ENCODE data around the gene SMARCA2.

The SMARCA2 gene

GRCh38 chr9:2170722-2171121 lies 155.6 kb downstream of the SMARCA2 start:
- H3K4me3 ChIP-seq (replicated peaks in 1 of 2; ENCODE audit: low read depth in 2 of 2, low read length in 2 of 2) = no peak overlapping the region
- no peak for TF ChIP-seq CTCF (IDR thresholded peaks at IDR 0.05; ENCODE audit: low read depth, low read length)
- DNase-seq (ENCODE audit: low read depth in 2 of 2) = no peak

- TF ChIP-seq CTCF (IDR thresholded peaks at IDR 0.05; ENCODE audit: low read depth, low read length) = no peak
- no peak for DNase-seq (ENCODE audit: low read depth in 2 of 2)
- no peak overlapping the region for H3K4me3 ChIP-seq (replicated peaks in 1 of 2; ENCODE audit: low read depth in 2 of 2, low read length in 2 of 2)
Observed at GRCh38 chr9:2173170-2173569, 158.0 kb downstream of the SMARCA2 start.

- TF ChIP-seq CTCF (IDR thresholded peaks at IDR 0.05; ENCODE audit: low read depth, low read length) = no peak
- H3K4me3 ChIP-seq (replicated peaks in 1 of 2; ENCODE audit: low read depth in 2 of 2, low read length in 2 of 2) = no peak overlapping the region
- DNase-seq (ENCODE audit: low read depth in 2 of 2) = no peak
Observed at GRCh38 chr9:2173861-2174260, 158.7 kb downstream of the SMARCA2 start.

- TF ChIP-seq CTCF (IDR thresholded peaks at IDR 0.05; ENCODE audit: low read depth, low read length) = no peak
- H3K4me3 ChIP-seq (replicated peaks in 1 of 2; ENCODE audit: low read depth in 2 of 2, low read length in 2 of 2) = no peak overlapping the region
- DNase-seq (ENCODE audit: low read depth in 2 of 2) = no peak
Observed at GRCh38 chr9:2174306-2174705, 159.2 kb downstream of the SMARCA2 start.

GRCh38 chr9:2174911-2175310 lies 159.8 kb downstream of the SMARCA2 start:
- no peak overlapping the region for H3K4me3 ChIP-seq (replicated peaks in 1 of 2; ENCODE audit: low read depth in 2 of 2, low read length in 2 of 2)
- TF ChIP-seq CTCF (IDR thresholded peaks at IDR 0.05; ENCODE audit: low read depth, low read length) = no peak
- DNase-seq (ENCODE audit: low read depth in 2 of 2) = no peak

GRCh38 chr9:2177121-2177520 lies 162.0 kb downstream of the SMARCA2 start:
- TF ChIP-seq CTCF (IDR thresholded peaks at IDR 0.05; ENCODE audit: low read depth, low read length) = no peak
- H3K4me3 ChIP-seq (replicated peaks in 1 of 2; ENCODE audit: low read depth in 2 of 2, low read length in 2 of 2) = no peak overlapping the region
- no peak for DNase-seq (ENCODE audit: low read depth in 2 of 2)

GRCh38 chr9:2178034-2178734 lies 163.0 kb downstream of the SMARCA2 start:
- H3K4me3 ChIP-seq (replicated peaks in 1 of 2; ENCODE audit: low read depth in 2 of 2, low read length in 2 of 2) = no peak overlapping the region
- TF ChIP-seq CTCF (IDR thresholded peaks at IDR 0.05; ENCODE audit: low read depth, low read length) = no peak
- DNase-seq (ENCODE audit: low read depth in 2 of 2) = no peak
